ENCODE data around the gene LAD1.

The LAD1 gene

GRCh38 chr1:201385299-201385891, 13.7 kb downstream of the LAD1 start:
- no peaks in the 10 kb centered on the region for H3K79me2 ChIP-seq (ENCODE audit: insufficient read depth, low read length)
- H3K9me3 ChIP-seq (ENCODE audit: low read length) = no peaks in the 10 kb centered on the region
- no peak overlapping the region for H3K27ac ChIP-seq (ENCODE audit: low read depth, low read length, poor library complexity, severe bottlenecking)
- H3K4me3 ChIP-seq (ENCODE audit: low read depth, low read length, poor library complexity, severe bottlenecking) = no peak overlapping the region
- no peak overlapping the region for H3K4me2 ChIP-seq (ENCODE audit: low read length)
- no peak overlapping the region for H3K9ac ChIP-seq (ENCODE audit: low read length)
- no peaks in the 10 kb centered on the region for H3F3A ChIP-seq (ENCODE audit: insufficient read depth, low read length)
- peaks cover 12% of the 10 kb centered on the region; the same call in 1 of the 2 replicates for H3K27me3 ChIP-seq (ENCODE audit: insufficient read depth, low read length)
- H3K9me2 ChIP-seq (ENCODE audit: low read depth, low read length) = no peaks in the 10 kb centered on the region
- no peaks in the 10 kb centered on the region for H3K36me3 ChIP-seq (ENCODE audit: insufficient read depth, low read length)
- no peaks in the 10 kb centered on the region for H4K20me1 ChIP-seq (ENCODE audit: insufficient read depth, low read length)
- TF ChIP-seq EZH2 (IDR thresholded peaks at IDR 0.05; ENCODE audit: borderline replicate concordance, low read length) (no peak), CTCF (IDR thresholded peaks at IDR 0.05; ENCODE audit: low read length) (peak; percentile 85)
- no peaks in the 10 kb centered on the region for H3K4me1 ChIP-seq (ENCODE audit: insufficient read depth, low read length, severe bottlenecking)
- H2AFZ ChIP-seq (ENCODE audit: low read length) = no peak overlapping the region

GRCh38 chr1:201384406-201384782, 14.7 kb downstream of the LAD1 start:
- Histone ChIP-seq H3K36me3 (ENCODE audit: insufficient read depth, low read length) (no peaks in the 10 kb centered on the region), H3K4me3 (ENCODE audit: low read depth, low read length, poor library complexity, severe bottlenecking) (no peak overlapping the region), H3K27ac (ENCODE audit: low read depth, low read length, poor library complexity, severe bottlenecking) (no peak overlapping the region)

GRCh38 chr1:201383647-201384405, 15.3 kb downstream of the LAD1 start:
- H3F3A ChIP-seq (ENCODE audit: insufficient read depth, low read length) = no peaks in the 10 kb centered on the region
- H3K4me3 ChIP-seq (ENCODE audit: low read depth, low read length, poor library complexity, severe bottlenecking) = no peak overlapping the region
- H3K27ac ChIP-seq (ENCODE audit: low read depth, low read length, poor library complexity, severe bottlenecking) = no peak overlapping the region

More at GRCh38 chr1:201384406-201384782, 14.7 kb downstream of the LAD1 start:
- H3K9me2 ChIP-seq (ENCODE audit: low read depth, low read length) = no peaks in the 10 kb centered on the region
- H3K4me1 ChIP-seq (ENCODE audit: insufficient read depth, low read length, severe bottlenecking) = no peaks in the 10 kb centered on the region
- no peaks in the 10 kb centered on the region for H3K79me2 ChIP-seq (ENCODE audit: insufficient read depth, low read length)
- no peaks in the 10 kb centered on the region for H3K9me3 ChIP-seq (ENCODE audit: low read length)
- H3K27me3 ChIP-seq (ENCODE audit: insufficient read depth, low read length) = peaks cover 12% of the 10 kb centered on the region; the same call in 1 of the 2 replicates
- no peaks in the 10 kb centered on the region for H4K20me1 ChIP-seq (ENCODE audit: insufficient read depth, low read length)
- TF ChIP-seq EZH2 (IDR thresholded peaks at IDR 0.05; ENCODE audit: borderline replicate concordance, low read length) (no peak), CTCF (IDR thresholded peaks at IDR 0.05; ENCODE audit: low read length) (no peak)
- H3K9ac ChIP-seq (ENCODE audit: low read length) = no peak overlapping the region
- H3F3A ChIP-seq (ENCODE audit: insufficient read depth, low read length) = no peaks in the 10 kb centered on the region
- H2AFZ ChIP-seq (ENCODE audit: low read length) = no peak overlapping the region
- H3K4me2 ChIP-seq (ENCODE audit: low read length) = no peak overlapping the region

More at GRCh38 chr1:201383647-201384405, 15.3 kb downstream of the LAD1 start:
- H3K4me1 ChIP-seq (ENCODE audit: insufficient read depth, low read length, severe bottlenecking) = no peaks in the 10 kb centered on the region
- no peaks in the 10 kb centered on the region for H3K9me3 ChIP-seq (ENCODE audit: low read length)
- no peak for TF ChIP-seq EZH2 (IDR thresholded peaks at IDR 0.05; ENCODE audit: borderline replicate concordance, low read length)
- no peak for TF ChIP-seq CTCF (IDR thresholded peaks at IDR 0.05; ENCODE audit: low read length)
- no peaks in the 10 kb centered on the region for H3K36me3 ChIP-seq (ENCODE audit: insufficient read depth, low read length)
- H3K9ac ChIP-seq (ENCODE audit: low read length) = no peak overlapping the region
- H3K9me2 ChIP-seq (ENCODE audit: low read depth, low read length) = no peaks in the 10 kb centered on the region
- H3K4me2 ChIP-seq (ENCODE audit: low read length) = no peak overlapping the region
- no peak overlapping the region for H2AFZ ChIP-seq (ENCODE audit: low read length)
- H3K27me3 ChIP-seq (ENCODE audit: insufficient read depth, low read length) = peaks cover 10% of the 10 kb centered on the region; the same call in 1 of the 2 replicates
- no peaks in the 10 kb centered on the region for H3K79me2 ChIP-seq (ENCODE audit: insufficient read depth, low read length)
- no peaks in the 10 kb centered on the region for H4K20me1 ChIP-seq (ENCODE audit: insufficient read depth, low read length)

Measured in OCI-LY1 (cell line).